H1 (cell line): ENCODE results near the gene OPN1MW2.
"Not testable (repeated sequence)": the region's sequence is repeated elsewhere in the genome, so short reads cannot be mapped to it uniquely, and the experiment has no call there.

ENCODE experiments used
- CTCF ChIP-seq, 3 experiments: IDR thresholded peaks; 1 replicate in 2 of 3; 2 replicates in 1 of 3; pipeline versions ENCODE4 v1.5.1 to v1.6.1; 2011; ENCODE audit warnings: low read length in 3 of 3, mild to moderate bottlenecking in 3 of 3, inconsistent platforms in 2 of 3, low read depth in 1 of 3, moderate library complexity in 1 of 3; ENCODE audit not compliant: insufficient read depth in 1 of 3; ENCODE audit errors: control extremely low read depth in 1 of 3
- KDM5A ChIP-seq: fragments of 200-600 bp; IDR thresholded peaks from 2 replicates; pipeline ENCODE4 v1.7.1; 2012; ENCODE audit warnings: mild to moderate bottlenecking, low read length, inconsistent platforms, mixed read lengths
- POLR2A ChIP-seq, 2 experiments: IDR thresholded peaks; 1 replicate in 1 of 2; 2 replicates in 1 of 2; pipeline ENCODE4 v1.6.1; 2011; ENCODE audit warnings: low read depth in 2 of 2, low read length in 2 of 2, mild to moderate bottlenecking in 2 of 2; ENCODE audit errors: control extremely low read depth in 1 of 2
- SUZ12 ChIP-seq: fragments of 200-600 bp; sonication (generic); IDR thresholded peaks from 2 replicates; pipeline ENCODE4 v1.6.1; 2012; ENCODE audit warnings: mild to moderate bottlenecking, inconsistent platforms, low read length, moderate library complexity, mixed read lengths
- TF ChIP-seq, protein P1 (sequence below): IDR thresholded peaks from 2 replicates; pipeline ENCODE4 v1.6.1; 2012; ENCODE audit warnings: inconsistent platforms

- TF ChIP-seq, protein P1, sequence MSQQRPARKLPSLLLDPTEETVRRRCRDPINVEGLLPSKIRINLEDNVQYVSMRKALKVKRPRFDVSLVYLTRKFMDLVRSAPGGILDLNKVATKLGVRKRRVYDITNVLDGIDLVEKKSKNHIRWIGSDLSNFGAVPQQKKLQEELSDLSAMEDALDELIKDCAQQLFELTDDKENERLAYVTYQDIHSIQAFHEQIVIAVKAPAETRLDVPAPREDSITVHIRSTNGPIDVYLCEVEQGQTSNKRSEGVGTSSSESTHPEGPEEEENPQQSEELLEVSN = not testable (repeated sequence)
- TF ChIP-seq KDM5A; POLR2A (IDR thresholded peaks at IDR 0.05; ENCODE audit: control extremely low read depth in 1 of 2, low read depth in 2 of 2, low read length in 2 of 2); CTCF (IDR thresholded peaks at IDR 0.05; ENCODE audit: control extremely low read depth in 1 of 3, insufficient read depth in 1 of 3, low read depth in 1 of 3, low read length in 3 of 3); SUZ12: not testable (repeated sequence)
Measured at GRCh38 chrX:154182296-154182695, 37.3 kb upstream of the OPN1MW2 start, which contains the start of gene OPN1MW.
